ENCODE measurements around the gene SENP1. TPM values are rescaled to one million over a fixed set of nuclear protein-coding genes. Genes with fewer than 3 reads are reported as not detected.

The SENP1 gene
- total RNA-seq, 1 experiment from 2014 or later: 28.8 TPM

- no peaks in the 10 kb centered on the region for H3K79me1 ChIP-seq (ENCODE audit: insufficient read depth, low read depth, low read length, poor library complexity, severe bottlenecking)
- no peaks in the 10 kb centered on the region for H4K20me1 ChIP-seq (ENCODE audit: control insufficient read depth, insufficient read depth, insufficient read length)
- no peak overlapping the region for H2BK12ac ChIP-seq (ENCODE audit: insufficient read length, low read depth, low read length)
- no peak overlapping the region for H2AK5ac ChIP-seq (ENCODE audit: insufficient read length, low read length)
- H3K4me2 ChIP-seq (ENCODE audit: insufficient read depth, insufficient read length, low read length): no peak overlapping the region
- no peak overlapping the region for H3K9ac ChIP-seq (ENCODE audit: extremely low read depth, insufficient read length, low read length)
- no peaks in the 10 kb centered on the region for H3K9me3 Mint-ChIP-seq
- H3K56ac ChIP-seq (ENCODE audit: insufficient read length, low read depth, low read length): no peak overlapping the region
- TF ChIP-seq, protein P1, sequence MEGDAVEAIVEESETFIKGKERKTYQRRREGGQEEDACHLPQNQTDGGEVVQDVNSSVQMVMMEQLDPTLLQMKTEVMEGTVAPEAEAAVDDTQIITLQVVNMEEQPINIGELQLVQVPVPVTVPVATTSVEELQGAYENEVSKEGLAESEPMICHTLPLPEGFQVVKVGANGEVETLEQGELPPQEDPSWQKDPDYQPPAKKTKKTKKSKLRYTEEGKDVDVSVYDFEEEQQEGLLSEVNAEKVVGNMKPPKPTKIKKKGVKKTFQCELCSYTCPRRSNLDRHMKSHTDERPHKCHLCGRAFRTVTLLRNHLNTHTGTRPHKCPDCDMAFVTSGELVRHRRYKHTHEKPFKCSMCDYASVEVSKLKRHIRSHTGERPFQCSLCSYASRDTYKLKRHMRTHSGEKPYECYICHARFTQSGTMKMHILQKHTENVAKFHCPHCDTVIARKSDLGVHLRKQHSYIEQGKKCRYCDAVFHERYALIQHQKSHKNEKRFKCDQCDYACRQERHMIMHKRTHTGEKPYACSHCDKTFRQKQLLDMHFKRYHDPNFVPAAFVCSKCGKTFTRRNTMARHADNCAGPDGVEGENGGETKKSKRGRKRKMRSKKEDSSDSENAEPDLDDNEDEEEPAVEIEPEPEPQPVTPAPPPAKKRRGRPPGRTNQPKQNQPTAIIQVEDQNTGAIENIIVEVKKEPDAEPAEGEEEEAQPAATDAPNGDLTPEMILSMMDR (conservative IDR thresholded peaks at IDR 0.05): no peak
- H3K79me2 ChIP-seq (ENCODE audit: insufficient read depth, low read length): no peaks in the 10 kb centered on the region
- H3K4me3 Mint-ChIP-seq: no peak overlapping the region
- no peak overlapping the region for H3K27ac Mint-ChIP-seq
- no peak overlapping the region for H2BK15ac ChIP-seq (ENCODE audit: low read depth, low read length)
- H2BK20ac ChIP-seq (ENCODE audit: low read depth, low read length, poor library complexity, severe bottlenecking): no peak overlapping the region
- no peak overlapping the region for H3K18ac ChIP-seq (ENCODE audit: insufficient read length, low read depth, low read length)
- no peaks in the 10 kb centered on the region for H3K9me3 ChIP-seq (ENCODE audit: control insufficient read depth, low read depth, low read length)
- no peak overlapping the region for H3T11ph ChIP-seq (ENCODE audit: low read length)
- no peaks in the 10 kb centered on the region for H3K4me1 Mint-ChIP-seq
- no peak overlapping the region for H2AFZ ChIP-seq (ENCODE audit: low read length)
- H3K23me2 ChIP-seq (ENCODE audit: insufficient read length, low read depth, low read length, poor library complexity, severe bottlenecking): no peaks in the 10 kb centered on the region
- no peak overlapping the region for H3K27ac ChIP-seq (ENCODE audit: insufficient read length, low read depth, low read length)
- no peak overlapping the region for H3K14ac ChIP-seq (ENCODE audit: insufficient read depth, low read length)
- H4K8ac ChIP-seq (replicated peaks; ENCODE audit: insufficient read length, low read depth, low read length): no peak overlapping the region
- H3K27me3 ChIP-seq (ENCODE audit: insufficient read depth, low read length): no peaks in the 10 kb centered on the region
- H2BK5ac ChIP-seq (ENCODE audit: insufficient read length, low read length): no peak overlapping the region
- H3K4me1 ChIP-seq (ENCODE audit: insufficient read depth, low read length): no peaks in the 10 kb centered on the region
- WGBS (ENCODE audit: extremely low coverage, insufficient read length, low lambda C conversion rate): no CpG with 5 or more reads among the region's 5 CpGs
- peaks cover 13 to 47% (median 34%) of the 10 kb centered on the region in 3 experiments for H3K36me3 Mint-ChIP-seq (ENCODE audit: insufficient read depth in 1 of 3, low read depth in 3 of 3)
- H4K5ac ChIP-seq (ENCODE audit: insufficient read length, low read depth, low read length): no peak overlapping the region
- H2BK120ac ChIP-seq (ENCODE audit: low read depth, low read length, poor library complexity, severe bottlenecking): no peak overlapping the region
- H4K91ac ChIP-seq (ENCODE audit: insufficient read length, low read depth, low read length): no peak overlapping the region
- no peaks in the 10 kb centered on the region for H3K27me3 Mint-ChIP-seq (ENCODE audit: low read depth)
- no peak overlapping the region for H3K4ac ChIP-seq (ENCODE audit: low read depth, low read length)
- DNase-seq: no peak
- no peak overlapping the region for H3K23ac ChIP-seq (ENCODE audit: insufficient read length, low read depth, low read length)
These were observed 25.6 kb downstream of the SENP1 start for GRCh38 chr12:48080285-48080684.
